ENCODE data around the gene CASD1. TPM values are rescaled to one million over a fixed set of nuclear protein-coding genes. Genes with fewer than 3 reads are reported as not detected.
A peak's percentile ranks its signal among the peaks of the same experiment; 100 is the strongest.

Gene CASD1
- total RNA-seq, result 59.0 TPM

DNA sequence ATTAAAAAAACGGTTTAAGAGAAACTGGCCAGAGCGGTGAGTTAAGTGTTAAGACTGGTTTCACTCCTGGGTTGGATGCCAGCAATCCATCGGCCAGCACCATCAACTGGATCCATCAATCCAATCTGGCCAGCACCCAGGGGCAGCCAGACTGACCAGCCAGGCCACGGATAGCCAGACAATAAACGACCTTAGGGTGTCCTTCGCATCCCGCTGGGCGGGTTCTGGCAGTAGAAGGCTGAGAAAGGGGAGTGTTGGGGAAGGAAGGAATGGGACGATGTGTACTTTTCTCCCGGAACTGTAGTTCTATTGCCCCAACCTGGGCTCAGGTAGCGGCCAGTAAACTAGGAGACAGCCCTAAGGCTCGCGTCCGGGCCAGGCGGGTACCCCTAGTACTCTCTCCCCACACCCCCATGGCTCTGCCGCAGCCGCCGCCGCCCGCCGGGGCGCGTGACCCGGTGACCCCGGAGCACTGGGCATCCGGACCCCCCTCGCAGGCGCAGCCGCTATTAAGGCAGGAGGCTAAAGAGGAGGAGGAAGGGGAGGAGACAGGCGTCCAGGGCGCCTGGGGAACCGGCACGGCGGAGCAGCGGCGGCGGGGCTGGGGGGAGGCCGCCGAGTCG lies at the start of gene CASD1:
Gene CASD1 (plus strand): TSS at position 546 of the 623 bp plus-strand sequence. CDS start 276 bp downstream, outside the sequence.
- Histone ChIP-seq H3K27me3 (ENCODE audit: control insufficient read depth in 3 of 3, insufficient read depth in 3 of 3, low read length in 3 of 3) (no peaks in the 10 kb centered on the region), H3K4me3 (ENCODE audit: low read length in 3 of 3) (peak within 1 kb of the TSS; percentile 84 to 88 (median 86)), H3K36me3 (ENCODE audit: control insufficient read depth in 3 of 3, insufficient read depth in 3 of 3, low read length in 3 of 3) (no peaks in the 10 kb centered on the region), H3K9ac (ENCODE audit: low read depth in 1 of 3, low read length in 3 of 3) (peak within 1 kb of the TSS; percentile 91 to 93 (median 92)), H3K9me3 (ENCODE audit: control insufficient read depth in 3 of 3, low read length in 3 of 3) (no peaks in the 10 kb centered on the region), H3K27ac (ENCODE audit: low read depth, low read length) (peak within 1 kb of the TSS; percentile 90), H3K4me1 (ENCODE audit: control insufficient read depth in 3 of 3, insufficient read depth in 3 of 3, low read length in 3 of 3) (peaks cover 11 to 19% (median 18%) of the 10 kb centered on the region in 3 donors)

DNA sequence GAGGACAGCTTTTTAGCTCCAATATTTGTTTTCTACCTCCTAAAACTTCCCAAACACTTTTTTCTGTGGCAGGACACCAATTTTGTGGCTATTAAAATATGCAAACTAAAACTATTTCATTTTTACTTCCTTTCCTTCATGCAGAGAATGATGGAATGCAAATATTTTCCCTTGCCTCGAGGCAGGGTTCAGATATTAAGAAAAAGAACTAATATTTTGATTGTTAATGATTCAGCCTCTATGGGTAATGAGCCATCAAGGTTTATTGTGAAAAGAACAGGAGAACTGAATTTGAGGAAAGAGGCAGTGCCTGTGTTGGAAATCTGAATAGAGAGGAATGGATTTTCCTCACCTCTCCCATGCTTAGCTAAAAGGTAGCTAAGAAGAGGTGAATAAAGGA lies 43.1 kb upstream of the CASD1 start:
- no peak overlapping the region for H3K4me3 ChIP-seq (ENCODE audit: low read length in 3 of 3)
- H3K27ac ChIP-seq (ENCODE audit: low read depth, low read length), result no peak overlapping the region
- no peaks in the 10 kb centered on the region for H3K36me3 ChIP-seq (ENCODE audit: control insufficient read depth in 3 of 3, insufficient read depth in 3 of 3, low read length in 3 of 3)
- no peaks in the 10 kb centered on the region for H3K27me3 ChIP-seq (ENCODE audit: control insufficient read depth in 3 of 3, insufficient read depth in 3 of 3, low read length in 3 of 3)
- H3K9ac ChIP-seq (ENCODE audit: low read depth in 1 of 3, low read length in 3 of 3), result no peak overlapping the region
- no peaks in the 10 kb centered on the region for H3K4me1 ChIP-seq (ENCODE audit: control insufficient read depth in 3 of 3, insufficient read depth in 3 of 3, low read length in 3 of 3)
- peaks cover 0 to 2% (median 0%) of the 10 kb centered on the region in 3 donors for H3K9me3 ChIP-seq (ENCODE audit: control insufficient read depth in 3 of 3, low read length in 3 of 3)

DNA sequence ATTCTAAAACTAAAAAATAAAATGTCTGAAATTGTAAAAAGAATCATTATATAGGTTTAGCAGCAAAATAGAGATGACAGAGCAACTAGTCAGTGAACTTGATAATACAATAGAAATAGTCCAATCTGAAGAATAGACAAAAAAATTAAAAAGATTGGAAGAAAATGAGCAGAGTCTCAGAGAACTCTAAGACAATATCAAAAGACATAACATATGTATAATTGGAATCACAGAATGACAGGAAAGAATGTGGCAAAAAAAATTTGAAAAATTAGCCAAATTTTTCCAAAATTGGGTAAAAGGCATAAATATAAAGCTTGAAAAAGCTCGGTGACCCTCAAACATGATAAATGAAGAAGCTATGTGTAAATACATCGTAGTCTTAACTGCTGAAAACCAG lies 38.0 kb upstream of the CASD1 start:
- no peaks in the 10 kb centered on the region for H3K27me3 ChIP-seq (ENCODE audit: control insufficient read depth in 3 of 3, insufficient read depth in 3 of 3, low read length in 3 of 3)

GRCh38 chr7:94472608-94473007 lies 37.0 kb upstream of the CASD1 start:
- peaks cover 0 to 2% (median 0%) of the 10 kb centered on the region in 3 donors for H3K9me3 ChIP-seq (ENCODE audit: control insufficient read depth in 3 of 3, low read length in 3 of 3)
- H3K27ac ChIP-seq (ENCODE audit: low read depth, low read length), result no peak overlapping the region
- H3K4me1 ChIP-seq (ENCODE audit: control insufficient read depth in 3 of 3, insufficient read depth in 3 of 3, low read length in 3 of 3), result no peaks in the 10 kb centered on the region
- no peaks in the 10 kb centered on the region for H3K36me3 ChIP-seq (ENCODE audit: control insufficient read depth in 3 of 3, insufficient read depth in 3 of 3, low read length in 3 of 3)
- no peak overlapping the region for H3K9ac ChIP-seq (ENCODE audit: low read depth in 1 of 3, low read length in 3 of 3)
- H3K27me3 ChIP-seq (ENCODE audit: control insufficient read depth in 3 of 3, insufficient read depth in 3 of 3, low read length in 3 of 3), result no peaks in the 10 kb centered on the region
- H3K4me3 ChIP-seq (ENCODE audit: low read length in 3 of 3), result no peak overlapping the region

More for the DNA sequence above, 38.0 kb upstream of the CASD1 start:
- Histone ChIP-seq H3K27ac (ENCODE audit: low read depth, low read length) (no peak overlapping the region), H3K4me3 (ENCODE audit: low read length in 3 of 3) (no peak overlapping the region), H3K4me1 (ENCODE audit: control insufficient read depth in 3 of 3, insufficient read depth in 3 of 3, low read length in 3 of 3) (no peaks in the 10 kb centered on the region), H3K36me3 (ENCODE audit: control insufficient read depth in 3 of 3, insufficient read depth in 3 of 3, low read length in 3 of 3) (no peaks in the 10 kb centered on the region), H3K9ac (ENCODE audit: low read depth in 1 of 3, low read length in 3 of 3) (no peak overlapping the region), H3K9me3 (ENCODE audit: control insufficient read depth in 3 of 3, low read length in 3 of 3) (peaks cover 0 to 2% (median 0%) of the 10 kb centered on the region in 3 donors)

GRCh38 chr7:94476251-94476840 lies 33.3 kb upstream of the CASD1 start:
- Histone ChIP-seq H3K4me3 (ENCODE audit: low read length in 3 of 3) (no peak overlapping the region), H3K27me3 (ENCODE audit: control insufficient read depth in 3 of 3, insufficient read depth in 3 of 3, low read length in 3 of 3) (no peaks in the 10 kb centered on the region), H3K27ac (ENCODE audit: low read depth, low read length) (no peak overlapping the region), H3K36me3 (ENCODE audit: control insufficient read depth in 3 of 3, insufficient read depth in 3 of 3, low read length in 3 of 3) (no peaks in the 10 kb centered on the region), H3K9me3 (ENCODE audit: control insufficient read depth in 3 of 3, low read length in 3 of 3) (no peaks in the 10 kb centered on the region), H3K9ac (ENCODE audit: low read depth in 1 of 3, low read length in 3 of 3) (no peak overlapping the region), H3K4me1 (ENCODE audit: control insufficient read depth in 3 of 3, insufficient read depth in 3 of 3, low read length in 3 of 3) (no peaks in the 10 kb centered on the region)

DNA sequence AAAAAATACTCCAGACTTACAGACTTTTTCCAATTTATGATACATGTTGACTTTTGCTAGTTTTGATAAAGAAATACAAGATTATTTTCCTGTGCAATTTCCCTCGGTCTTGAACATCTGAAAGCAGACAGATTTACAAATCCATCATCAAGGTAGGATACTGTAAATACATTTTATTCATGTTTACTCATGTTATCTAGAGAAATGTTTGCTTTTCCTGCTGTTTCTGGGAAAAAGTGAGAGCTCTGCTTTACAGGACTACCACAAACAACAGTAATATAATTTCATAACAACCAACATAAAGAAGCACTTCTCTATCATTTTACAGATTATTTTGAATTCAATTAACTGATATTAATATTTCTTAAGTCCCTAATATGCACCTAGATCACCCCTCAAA lies 31.7 kb upstream of the CASD1 start:
- Histone ChIP-seq H3K9ac (ENCODE audit: low read depth in 1 of 3, low read length in 3 of 3) (no peak overlapping the region), H3K4me3 (ENCODE audit: low read length in 3 of 3) (no peak overlapping the region), H3K36me3 (ENCODE audit: control insufficient read depth in 3 of 3, insufficient read depth in 3 of 3, low read length in 3 of 3) (no peaks in the 10 kb centered on the region), H3K9me3 (ENCODE audit: control insufficient read depth in 3 of 3, low read length in 3 of 3) (no peaks in the 10 kb centered on the region), H3K4me1 (ENCODE audit: control insufficient read depth in 3 of 3, insufficient read depth in 3 of 3, low read length in 3 of 3) (no peaks in the 10 kb centered on the region), H3K27me3 (ENCODE audit: control insufficient read depth in 3 of 3, insufficient read depth in 3 of 3, low read length in 3 of 3) (no peaks in the 10 kb centered on the region), H3K27ac (ENCODE audit: low read depth, low read length) (no peak overlapping the region)

DNA sequence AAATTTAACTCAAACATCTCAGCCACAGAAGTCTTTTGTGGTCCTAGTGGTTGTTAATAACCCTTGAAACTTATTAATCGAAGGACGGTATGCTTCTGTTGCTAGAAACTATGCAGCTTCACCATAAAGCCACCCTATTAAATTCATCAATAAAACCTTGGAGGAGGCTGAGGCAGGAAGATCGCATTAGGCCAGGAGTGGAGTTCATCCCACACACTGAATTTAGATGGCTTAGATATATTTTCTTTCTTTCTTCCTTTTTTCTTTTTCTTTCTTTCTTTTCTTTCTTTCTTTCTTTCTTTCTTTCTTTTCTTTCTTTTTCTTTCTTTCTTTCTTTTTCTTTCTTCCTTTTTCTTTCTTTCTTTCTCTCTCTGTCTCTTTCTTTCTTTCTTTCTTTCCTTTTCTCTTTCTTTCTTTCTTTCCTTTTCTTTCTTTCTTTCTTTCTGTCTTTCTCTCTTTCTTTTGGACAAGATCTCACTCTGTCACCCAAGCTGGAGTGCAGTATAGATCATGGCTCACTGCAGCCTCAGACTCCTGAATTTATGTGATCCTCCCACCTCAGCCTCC lies 30.9 kb upstream of the CASD1 start:
- Histone ChIP-seq H3K9ac (ENCODE audit: low read depth in 1 of 3, low read length in 3 of 3) (no peak overlapping the region), H3K27ac (ENCODE audit: low read depth, low read length) (no peak overlapping the region), H3K27me3 (ENCODE audit: control insufficient read depth in 3 of 3, insufficient read depth in 3 of 3, low read length in 3 of 3) (no peaks in the 10 kb centered on the region)

GRCh38 chr7:94481279-94481678 lies 28.3 kb upstream of the CASD1 start:
- Histone ChIP-seq H3K36me3 (ENCODE audit: control insufficient read depth in 3 of 3, insufficient read depth in 3 of 3, low read length in 3 of 3) (no peaks in the 10 kb centered on the region), H3K27me3 (ENCODE audit: control insufficient read depth in 3 of 3, insufficient read depth in 3 of 3, low read length in 3 of 3) (no peaks in the 10 kb centered on the region), H3K4me1 (ENCODE audit: control insufficient read depth in 3 of 3, insufficient read depth in 3 of 3, low read length in 3 of 3) (no peaks in the 10 kb centered on the region), H3K9me3 (ENCODE audit: control insufficient read depth in 3 of 3, low read length in 3 of 3) (no peaks in the 10 kb centered on the region), H3K27ac (ENCODE audit: low read depth, low read length) (peak overlapping the region; percentile 25), H3K4me3 (ENCODE audit: low read length in 3 of 3) (no peak overlapping the region), H3K9ac (ENCODE audit: low read depth in 1 of 3, low read length in 3 of 3) (no peak overlapping the region)

More for the DNA sequence above, 30.9 kb upstream of the CASD1 start:
- Histone ChIP-seq H3K9me3 (ENCODE audit: control insufficient read depth in 3 of 3, low read length in 3 of 3) (no peaks in the 10 kb centered on the region), H3K36me3 (ENCODE audit: control insufficient read depth in 3 of 3, insufficient read depth in 3 of 3, low read length in 3 of 3) (no peaks in the 10 kb centered on the region), H3K4me3 (ENCODE audit: low read length in 3 of 3) (no peak overlapping the region), H3K4me1 (ENCODE audit: control insufficient read depth in 3 of 3, insufficient read depth in 3 of 3, low read length in 3 of 3) (no peaks in the 10 kb centered on the region)

DNA sequence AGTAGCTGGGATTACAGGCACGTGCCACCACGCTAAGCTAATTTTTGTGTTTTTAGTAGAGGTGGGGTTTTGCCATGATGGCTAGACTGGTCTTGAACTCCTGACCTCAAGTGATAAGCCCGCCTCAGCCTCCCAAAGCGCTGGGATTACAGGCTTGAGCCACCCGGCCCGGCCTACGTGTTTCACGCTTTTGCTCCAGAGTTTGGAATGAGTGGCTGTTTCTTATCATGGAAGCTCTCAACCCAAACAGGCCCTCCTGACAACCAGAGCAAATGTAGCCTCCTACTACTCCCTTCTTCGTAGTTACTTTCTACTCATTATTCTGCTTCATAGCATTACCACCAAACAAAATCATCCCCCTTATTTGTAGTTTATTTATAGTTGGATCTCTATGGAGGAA lies 26.8 kb upstream of the CASD1 start:
- H3K4me3 ChIP-seq (ENCODE audit: low read length in 3 of 3), result no peak overlapping the region
- no peaks in the 10 kb centered on the region for H3K27me3 ChIP-seq (ENCODE audit: control insufficient read depth in 3 of 3, insufficient read depth in 3 of 3, low read length in 3 of 3)
- no peaks in the 10 kb centered on the region for H3K36me3 ChIP-seq (ENCODE audit: control insufficient read depth in 3 of 3, insufficient read depth in 3 of 3, low read length in 3 of 3)
- no peaks in the 10 kb centered on the region for H3K9me3 ChIP-seq (ENCODE audit: control insufficient read depth in 3 of 3, low read length in 3 of 3)
- H3K27ac ChIP-seq (ENCODE audit: low read depth, low read length), result no peak overlapping the region
- no peaks in the 10 kb centered on the region for H3K4me1 ChIP-seq (ENCODE audit: control insufficient read depth in 3 of 3, insufficient read depth in 3 of 3, low read length in 3 of 3)
- H3K9ac ChIP-seq (ENCODE audit: low read depth in 1 of 3, low read length in 3 of 3), result no peak overlapping the region

GRCh38 chr7:94483843-94484242 lies 25.8 kb upstream of the CASD1 start:
- H3K27me3 ChIP-seq (ENCODE audit: control insufficient read depth in 3 of 3, insufficient read depth in 3 of 3, low read length in 3 of 3), result no peaks in the 10 kb centered on the region
- H3K4me1 ChIP-seq (ENCODE audit: control insufficient read depth in 3 of 3, insufficient read depth in 3 of 3, low read length in 3 of 3), result no peaks in the 10 kb centered on the region
- H3K27ac ChIP-seq (ENCODE audit: low read depth, low read length), result no peak overlapping the region
- no peaks in the 10 kb centered on the region for H3K36me3 ChIP-seq (ENCODE audit: control insufficient read depth in 3 of 3, insufficient read depth in 3 of 3, low read length in 3 of 3)
- H3K4me3 ChIP-seq (ENCODE audit: low read length in 3 of 3), result no peak overlapping the region
- H3K9ac ChIP-seq (ENCODE audit: low read depth in 1 of 3, low read length in 3 of 3), result no peak overlapping the region
- H3K9me3 ChIP-seq (ENCODE audit: control insufficient read depth in 3 of 3, low read length in 3 of 3), result no peaks in the 10 kb centered on the region
